Progenitor cell of endocrine pancreas (in vitro differentiated cells): Measurements from ENCODE around the gene CALML4. TPM values are rescaled to one million over a fixed set of nuclear protein-coding genes. Genes with fewer than 3 reads are reported as not detected.

ENCODE experiments used
- DNase-seq: peaks from one replicate; pipeline ENCODE4 v3.0.0; 2021; ENCODE audit warnings: low spot score; ENCODE audit not compliant: unreplicated experiment
- H3K27ac Mint-ChIP-seq: 2 replicates; pipeline ENCODE4 v1.8.0; 2021; ENCODE audit warnings: mild to moderate bottlenecking, moderate library complexity, mixed read lengths
- H3K27me3 Mint-ChIP-seq: 2 replicates; pipeline ENCODE4 v1.8.0; 2021; ENCODE audit warnings: mixed read lengths
- H3K36me3 Mint-ChIP-seq: 2 replicates; pipeline ENCODE4 v1.8.0; 2022; ENCODE audit warnings: mixed read lengths; ENCODE audit not compliant: insufficient read depth
- H3K4me1 Mint-ChIP-seq: 2 replicates; pipeline ENCODE4 v1.8.0; 2021; ENCODE audit warnings: low read depth, mixed read lengths
- H3K4me3 Mint-ChIP-seq: 2 replicates; pipeline ENCODE4 v1.8.0; 2021; ENCODE audit warnings: low read depth, mild to moderate bottlenecking, moderate library complexity, mixed read lengths
- H3K9me3 Mint-ChIP-seq: 2 replicates; pipeline ENCODE4 v1.8.0; 2021; ENCODE audit warnings: low read depth, mixed read lengths
- total RNA-seq: library from RNA; stranded (reverse); gene quantifications from 2 replicates; pipeline ENCODE4 v1.2.1, GENCODE V29; 2021
- TF ChIP-seq, protein P1 (sequence below): fragments of 200-600 bp; sonication (generic); IDR thresholded peaks from one replicate; pipeline ENCODE4 v1.5.0; 2021; ENCODE audit warnings: antibody characterized with exemption, mild to moderate bottlenecking; ENCODE audit not compliant: unreplicated experiment

The CALML4 gene
- total RNA-seq, 1 donor from 2014 or later, result 9.7 TPM

DNA sequence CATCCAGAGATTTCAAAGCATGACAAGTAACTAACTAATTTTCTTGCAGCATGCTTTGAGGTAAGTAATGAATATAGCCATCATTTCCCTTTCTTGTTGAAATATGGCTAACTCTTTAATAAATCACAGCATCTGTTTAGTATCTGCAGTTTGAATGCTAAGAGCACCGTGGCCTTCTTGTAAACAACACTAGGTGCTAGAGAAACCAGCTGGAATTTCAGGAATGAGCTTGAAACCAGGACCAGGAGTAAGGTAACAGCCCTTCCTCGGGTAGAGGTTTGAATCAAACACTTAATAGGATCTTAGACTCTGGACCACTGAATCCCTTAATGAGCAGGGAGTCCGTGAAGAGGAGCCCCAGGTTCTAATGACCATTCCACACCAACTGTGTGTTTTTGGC lies 13.6 kb downstream of the CALML4 start:
- Mint-ChIP-seq H3K36me3 (peaks cover 21% of the 10 kb centered on the region), H3K9me3 (no peaks in the 10 kb centered on the region), H3K4me3 (no peak overlapping the region), H3K27me3 (no peaks in the 10 kb centered on the region), H3K27ac (no peak overlapping the region), H3K4me1 (no peaks in the 10 kb centered on the region)
- TF ChIP-seq, protein P1, sequence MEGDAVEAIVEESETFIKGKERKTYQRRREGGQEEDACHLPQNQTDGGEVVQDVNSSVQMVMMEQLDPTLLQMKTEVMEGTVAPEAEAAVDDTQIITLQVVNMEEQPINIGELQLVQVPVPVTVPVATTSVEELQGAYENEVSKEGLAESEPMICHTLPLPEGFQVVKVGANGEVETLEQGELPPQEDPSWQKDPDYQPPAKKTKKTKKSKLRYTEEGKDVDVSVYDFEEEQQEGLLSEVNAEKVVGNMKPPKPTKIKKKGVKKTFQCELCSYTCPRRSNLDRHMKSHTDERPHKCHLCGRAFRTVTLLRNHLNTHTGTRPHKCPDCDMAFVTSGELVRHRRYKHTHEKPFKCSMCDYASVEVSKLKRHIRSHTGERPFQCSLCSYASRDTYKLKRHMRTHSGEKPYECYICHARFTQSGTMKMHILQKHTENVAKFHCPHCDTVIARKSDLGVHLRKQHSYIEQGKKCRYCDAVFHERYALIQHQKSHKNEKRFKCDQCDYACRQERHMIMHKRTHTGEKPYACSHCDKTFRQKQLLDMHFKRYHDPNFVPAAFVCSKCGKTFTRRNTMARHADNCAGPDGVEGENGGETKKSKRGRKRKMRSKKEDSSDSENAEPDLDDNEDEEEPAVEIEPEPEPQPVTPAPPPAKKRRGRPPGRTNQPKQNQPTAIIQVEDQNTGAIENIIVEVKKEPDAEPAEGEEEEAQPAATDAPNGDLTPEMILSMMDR, result no peak
- no peak for DNase-seq

DNA sequence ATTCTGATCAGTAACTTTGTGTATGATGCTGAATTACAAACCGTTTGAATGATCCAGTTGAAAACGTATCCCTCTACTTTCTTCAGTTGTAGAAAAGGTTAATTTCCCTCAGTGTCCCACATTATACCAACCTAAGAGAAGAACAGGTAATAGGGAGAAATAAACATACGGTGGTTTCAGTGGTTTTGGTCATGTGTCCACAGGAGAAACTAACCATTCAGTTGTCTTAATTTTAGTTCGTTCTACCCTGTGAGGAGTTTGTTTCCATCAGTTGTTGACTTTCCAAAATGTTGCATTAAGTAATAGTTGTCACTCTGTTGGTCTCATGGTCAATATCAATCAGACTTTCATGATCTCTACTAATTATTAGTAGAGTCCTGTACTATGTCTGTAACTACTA lies 15.1 kb downstream of the CALML4 start:
- TF ChIP-seq, protein P1, result no peak
- no peaks in the 10 kb centered on the region for H3K4me1 Mint-ChIP-seq
- no peak overlapping the region for H3K27ac Mint-ChIP-seq
- H3K27me3 Mint-ChIP-seq, result no peaks in the 10 kb centered on the region
- peaks cover 25% of the 10 kb centered on the region for H3K36me3 Mint-ChIP-seq
- H3K4me3 Mint-ChIP-seq, result no peak overlapping the region
- no peak for DNase-seq
- H3K9me3 Mint-ChIP-seq, result no peaks in the 10 kb centered on the region

DNA sequence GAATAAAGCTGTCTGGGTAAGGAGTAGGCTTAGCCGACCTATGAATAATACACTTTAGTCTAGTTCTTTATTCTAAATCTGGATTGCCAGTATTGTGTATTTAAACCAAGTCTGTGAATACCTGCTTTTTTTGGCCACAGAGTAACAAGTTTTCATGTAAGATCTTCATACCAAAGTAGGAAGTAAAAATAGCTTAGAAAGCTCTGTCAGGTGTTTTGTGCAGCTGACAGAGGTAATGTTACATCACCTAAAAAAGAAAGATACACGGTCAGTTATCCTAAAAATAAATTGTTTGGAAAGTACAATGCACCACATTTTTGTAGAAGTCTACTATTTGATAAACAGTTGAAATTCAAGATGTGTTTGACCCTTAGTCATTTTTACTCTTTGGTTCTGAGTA lies 16.5 kb downstream of the CALML4 start:
- Mint-ChIP-seq H3K27me3 (no peaks in the 10 kb centered on the region), H3K27ac (peak overlapping the region; percentile 59), H3K36me3 (peaks cover 27% of the 10 kb centered on the region), H3K4me3 (no peak overlapping the region), H3K4me1 (no peaks in the 10 kb centered on the region), H3K9me3 (no peaks in the 10 kb centered on the region)
- no peak for DNase-seq
- TF ChIP-seq, protein P1, result no peak

DNA sequence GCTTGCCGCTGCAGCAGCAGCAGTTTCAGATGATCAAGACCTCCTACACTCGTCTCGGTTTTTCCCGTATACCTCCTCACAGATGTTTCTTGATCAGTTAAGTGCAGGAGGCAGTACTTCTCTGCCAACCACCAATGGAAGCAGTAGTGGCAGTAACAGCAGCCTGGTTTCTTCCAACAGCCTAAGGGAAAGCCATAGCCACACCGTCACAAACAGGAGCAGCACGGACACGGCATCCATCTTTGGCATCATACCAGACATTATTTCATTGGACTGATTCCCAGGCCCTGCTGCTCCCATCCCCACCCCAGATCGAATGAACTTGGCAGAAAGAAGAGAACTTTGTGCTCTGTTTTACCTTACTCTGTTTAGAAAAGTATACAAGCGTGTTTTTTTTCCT lies 17.6 kb downstream of the CALML4 start:
- Mint-ChIP-seq H3K9me3 (no peaks in the 10 kb centered on the region), H3K4me3 (no peak overlapping the region), H3K36me3 (peaks cover 27% of the 10 kb centered on the region), H3K4me1 (no peaks in the 10 kb centered on the region), H3K27me3 (no peaks in the 10 kb centered on the region), H3K27ac (no peak overlapping the region)
- DNase-seq, result no peak
- TF ChIP-seq, protein P1, result no peak

DNA sequence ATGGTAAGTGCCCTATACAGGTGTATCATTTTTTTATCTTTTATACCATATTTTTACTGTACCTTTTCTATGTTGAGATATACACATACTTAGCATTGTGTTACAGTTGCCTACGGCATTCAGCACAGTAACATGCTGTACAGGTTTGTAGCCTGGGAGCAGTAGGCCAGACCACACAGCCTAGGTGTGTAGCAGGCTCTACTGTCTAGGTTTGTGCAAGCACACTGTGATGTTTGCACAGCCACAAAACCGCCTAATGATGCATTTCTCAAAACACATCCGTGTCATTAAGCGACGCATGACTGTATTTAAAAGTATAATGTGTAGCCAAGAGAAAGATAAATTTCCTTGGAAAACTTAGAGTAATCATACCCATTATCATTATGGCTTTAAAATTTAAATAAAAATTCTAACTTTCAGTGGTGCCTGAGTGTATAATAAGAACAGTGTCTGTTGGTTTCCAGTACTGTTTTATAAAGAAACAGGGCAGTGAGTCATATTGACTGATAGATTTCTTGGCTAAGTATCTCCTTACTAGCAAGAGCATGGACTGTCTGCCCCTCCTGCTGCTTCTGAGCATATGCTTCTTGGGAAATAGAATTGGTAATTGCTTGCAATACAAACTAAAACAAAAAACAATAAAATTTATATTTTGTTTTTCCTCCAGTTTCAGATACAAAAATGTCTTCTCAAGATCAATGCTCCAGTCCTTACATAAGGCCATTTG lies 18.3 kb downstream of the CALML4 start:
- Mint-ChIP-seq H3K9me3 (no peaks in the 10 kb centered on the region), H3K36me3 (peaks cover 26% of the 10 kb centered on the region), H3K27me3 (no peaks in the 10 kb centered on the region), H3K4me3 (no peak overlapping the region), H3K27ac (no peak overlapping the region), H3K4me1 (no peaks in the 10 kb centered on the region)
- TF ChIP-seq, protein P1, result no peak
- DNase-seq, result no peak
